Fibroblast of lung (primary cell): ENCODE data around the gene MOCOS.

ENCODE experiments used
- CTCF ChIP-seq, 2 donors: IDR thresholded peaks in 1 of 2; conservative IDR thresholded peaks in 1 of 2; 1 replicate in 1 of 2; 2 replicates in 1 of 2; pipeline ENCODE4 v1.5.1; 2011 to 2012; ENCODE audit warnings: low read length in 2 of 2, control low read depth in 1 of 2, inconsistent platforms in 1 of 2, low read depth in 1 of 2, mild to moderate bottlenecking in 1 of 2
- EZH2 ChIP-seq: IDR thresholded peaks from 2 replicates; pipeline ENCODE4 v1.5.1; 2012; ENCODE audit warnings: low read length, control low read depth, mild to moderate bottlenecking; ENCODE audit errors: missing control alignments

DNA sequence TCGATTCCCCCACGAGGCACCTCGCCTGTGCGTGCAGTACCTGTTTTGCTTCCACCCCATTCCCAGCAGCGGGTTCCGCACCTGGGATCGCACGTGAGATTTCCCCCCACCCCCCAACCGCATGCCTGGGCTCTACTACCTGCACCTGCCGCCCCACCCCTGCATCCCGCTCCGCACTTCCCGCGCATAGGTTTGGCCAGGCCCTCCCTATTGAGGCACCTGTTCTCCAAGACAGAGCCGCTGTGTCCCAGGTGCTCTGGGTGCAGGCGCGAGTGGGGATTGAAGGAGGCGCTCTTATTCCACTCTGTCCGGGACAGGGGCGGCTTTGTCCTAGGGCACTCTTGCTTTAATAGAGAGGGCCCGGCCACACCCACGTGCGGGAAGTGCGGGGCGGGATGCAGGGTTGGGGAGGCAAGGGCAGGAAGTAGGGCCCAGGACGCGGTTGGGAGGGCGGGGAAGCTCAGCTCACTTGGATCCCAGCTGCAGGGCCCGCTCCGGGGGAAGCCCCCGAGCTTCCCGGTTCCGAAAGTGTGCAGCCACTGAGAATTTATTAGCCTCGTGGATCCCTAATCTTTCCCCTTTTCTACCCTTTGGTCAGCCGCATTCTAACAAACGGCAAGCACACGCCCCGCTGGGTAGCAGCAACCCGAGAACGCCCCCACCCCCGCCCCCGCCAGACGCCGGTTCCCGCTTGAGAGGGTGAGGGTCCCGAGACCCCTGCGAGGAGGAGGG lies 670 bp upstream of the MOCOS start:
- TF ChIP-seq CTCF (conservative IDR thresholded peaks at IDR 0.05 in 1 of 2, IDR thresholded peaks at IDR 0.05 in 1 of 2; ENCODE audit: low read depth in 1 of 2, low read length in 2 of 2), result no peak
- TF ChIP-seq EZH2, result no peak
